ENCODE data around the gene ACOX3. TPM values are rescaled to one million over a fixed set of nuclear protein-coding genes. Genes with fewer than 3 reads are reported as not detected.

Gene ACOX3
- total and polyA plus RNA-seq, 4 donors, result 15.6 to 32.2 (median 21.5) TPM

- Histone ChIP-seq H3K9ac (ENCODE audit: insufficient read depth in 1 of 2, low read length in 2 of 2) (no peak overlapping the region), H3K4me1 (ENCODE audit: control insufficient read depth in 5 of 5, insufficient read depth in 5 of 5, low read length in 5 of 5) (peaks cover 0 to 30% (median 11%) of the 10 kb centered on the region in 5 donors), H3K27me3 (ENCODE audit: control insufficient read depth in 3 of 3, insufficient read depth in 3 of 3, low read length in 2 of 3) (no peaks in the 10 kb centered on the region), H3K27ac (ENCODE audit: low read depth in 1 of 2, low read length in 1 of 2) (no peak overlapping the region), H3K9me3 (ENCODE audit: control insufficient read depth in 4 of 4, insufficient read depth in 3 of 4, low read length in 3 of 4) (no peaks in the 10 kb centered on the region), H3K36me3 (ENCODE audit: control insufficient read depth in 4 of 4, insufficient read depth in 4 of 4, low read length in 4 of 4) (peaks cover 5 to 42% (median 11%) of the 10 kb centered on the region in 4 donors), H3K4me3 (no peak overlapping the region)
- TF ChIP-seq CTCF (IDR thresholded peaks at IDR 0.05; ENCODE audit: control extremely low read depth, extremely low read depth), result no peak
- DNase-seq (no peak), ATAC-seq (ENCODE audit: insufficient read depth, low FRiP score) (no peak)
- WGBS, 2 donors, result 96 to 97% methylated on average over 14 of the region's 14 CpGs
These were observed 30.0 kb upstream of the ACOX3 start for GRCh38 chr4:8470451-8471024.

- Histone ChIP-seq H3K4me1 (ENCODE audit: control insufficient read depth in 5 of 5, insufficient read depth in 5 of 5, low read length in 5 of 5) (peaks cover 0 to 26% (median 11%) of the 10 kb centered on the region in 5 donors), H3K27ac (ENCODE audit: low read depth in 1 of 2, low read length in 1 of 2) (no peak overlapping the region), H3K9ac (ENCODE audit: insufficient read depth in 1 of 2, low read length in 2 of 2) (no peak overlapping the region), H3K36me3 (ENCODE audit: control insufficient read depth in 4 of 4, insufficient read depth in 4 of 4, low read length in 4 of 4) (peaks cover 5 to 46% (median 16%) of the 10 kb centered on the region in 4 donors), H3K27me3 (ENCODE audit: control insufficient read depth in 3 of 3, insufficient read depth in 3 of 3, low read length in 2 of 3) (no peaks in the 10 kb centered on the region), H3K9me3 (ENCODE audit: control insufficient read depth in 4 of 4, insufficient read depth in 3 of 4, low read length in 3 of 4) (no peaks in the 10 kb centered on the region), H3K4me3 (no peak overlapping the region)
- ATAC-seq (ENCODE audit: insufficient read depth, low FRiP score), result no peak
- 92 to 96% methylated on average over 14 of the region's 14 CpGs for WGBS, 2 donors
- DNase-seq, result no peak
- TF ChIP-seq CTCF (IDR thresholded peaks at IDR 0.05; ENCODE audit: control extremely low read depth, extremely low read depth), result no peak
These were observed 29.0 kb upstream of the ACOX3 start for GRCh38 chr4:8469550-8469949.

- Histone ChIP-seq H3K27me3 (ENCODE audit: control insufficient read depth in 3 of 3, insufficient read depth in 3 of 3, low read length in 2 of 3) (no peaks in the 10 kb centered on the region), H3K9me3 (ENCODE audit: control insufficient read depth in 4 of 4, insufficient read depth in 3 of 4, low read length in 3 of 4) (no peaks in the 10 kb centered on the region), H3K4me1 (ENCODE audit: control insufficient read depth in 5 of 5, insufficient read depth in 5 of 5, low read length in 5 of 5) (peaks cover 0 to 21% (median 12%) of the 10 kb centered on the region in 5 donors), H3K4me3 (no peak overlapping the region), H3K9ac (ENCODE audit: insufficient read depth in 1 of 2, low read length in 2 of 2) (no peak overlapping the region), H3K36me3 (ENCODE audit: control insufficient read depth in 4 of 4, insufficient read depth in 4 of 4, low read length in 4 of 4) (peaks cover 6 to 47% (median 16%) of the 10 kb centered on the region in 4 donors), H3K27ac (ENCODE audit: low read depth in 1 of 2, low read length in 1 of 2) (no peak overlapping the region)
- 48 to 54% methylated on average over 21 of the region's 21 CpGs for WGBS, 2 donors
- ATAC-seq (ENCODE audit: insufficient read depth, low FRiP score) (peak; percentile 31), DNase-seq (peak; percentile 61 to 76 (median 68))
- TF ChIP-seq CTCF (IDR thresholded peaks at IDR 0.05; ENCODE audit: control extremely low read depth, extremely low read depth), result peak; percentile 69
These were observed 28.4 kb upstream of the ACOX3 start for GRCh38 chr4:8468746-8469535.
